Neutrophil (primary cell): ENCODE data around the gene ENTPD5.

Experiments
- H3K27ac ChIP-seq: fragments of 200-600 bp; sonication (generic); 2 replicates; pipeline ENCODE4 v1.5.1; 2016; ENCODE audit warnings: mild to moderate bottlenecking, moderate library complexity
- H3K27me3 ChIP-seq: fragments of 200-600 bp; sonication (generic); 2 replicates; pipeline ENCODE4 v1.6.0; 2016; ENCODE audit warnings: mild to moderate bottlenecking
- H3K36me3 ChIP-seq: fragments of 200-600 bp; sonication (generic); 2 replicates; pipeline ENCODE4 v1.5.1; 2017
- H3K4me1 ChIP-seq, 2 experiments: fragments of 200-600 bp in 1 of 2; sonication (generic) in 1 of 2; 1 replicate in 1 of 2; 2 replicates in 1 of 2; pipeline versions ENCODE4 v1.5.1 to v1.6.1; 2013 to 2016; ENCODE audit warnings: low read depth in 1 of 2, low read length in 1 of 2, mild to moderate bottlenecking in 1 of 2, moderate library complexity in 1 of 2; ENCODE audit not compliant: control insufficient read depth in 1 of 2, insufficient read depth in 1 of 2
- H3K4me3 ChIP-seq, 2 experiments: fragments of 200-600 bp in 1 of 2; sonication (generic) in 1 of 2; 1 replicate in 1 of 2; 2 replicates in 1 of 2; pipeline ENCODE4 v1.5.1; 2013 to 2016; ENCODE audit warnings: low read depth in 1 of 2, low read length in 1 of 2, mild to moderate bottlenecking in 1 of 2, moderate library complexity in 1 of 2
- H3K9me3 ChIP-seq: fragments of 200-600 bp; sonication (generic); 2 replicates; pipeline ENCODE4 v1.5.1; 2016
- TF ChIP-seq, protein P1 (sequence below): fragments of 200-600 bp; sonication (generic); IDR thresholded peaks from 2 replicates; pipeline ENCODE4 v1.5.1; 2016; ENCODE audit warnings: antibody characterized with exemption

The ENTPD5 gene

GRCh38 chr14:74035556-74035955 is 16.5 kb upstream of the ENTPD5 start:
- H3K4me1 ChIP-seq = no peaks in the 10 kb centered on the region
- no peaks in the 10 kb centered on the region for H3K36me3 ChIP-seq
- no peaks in the 10 kb centered on the region for H3K9me3 ChIP-seq
- H3K4me3 ChIP-seq = no peak overlapping the region
- TF ChIP-seq, protein P1, sequence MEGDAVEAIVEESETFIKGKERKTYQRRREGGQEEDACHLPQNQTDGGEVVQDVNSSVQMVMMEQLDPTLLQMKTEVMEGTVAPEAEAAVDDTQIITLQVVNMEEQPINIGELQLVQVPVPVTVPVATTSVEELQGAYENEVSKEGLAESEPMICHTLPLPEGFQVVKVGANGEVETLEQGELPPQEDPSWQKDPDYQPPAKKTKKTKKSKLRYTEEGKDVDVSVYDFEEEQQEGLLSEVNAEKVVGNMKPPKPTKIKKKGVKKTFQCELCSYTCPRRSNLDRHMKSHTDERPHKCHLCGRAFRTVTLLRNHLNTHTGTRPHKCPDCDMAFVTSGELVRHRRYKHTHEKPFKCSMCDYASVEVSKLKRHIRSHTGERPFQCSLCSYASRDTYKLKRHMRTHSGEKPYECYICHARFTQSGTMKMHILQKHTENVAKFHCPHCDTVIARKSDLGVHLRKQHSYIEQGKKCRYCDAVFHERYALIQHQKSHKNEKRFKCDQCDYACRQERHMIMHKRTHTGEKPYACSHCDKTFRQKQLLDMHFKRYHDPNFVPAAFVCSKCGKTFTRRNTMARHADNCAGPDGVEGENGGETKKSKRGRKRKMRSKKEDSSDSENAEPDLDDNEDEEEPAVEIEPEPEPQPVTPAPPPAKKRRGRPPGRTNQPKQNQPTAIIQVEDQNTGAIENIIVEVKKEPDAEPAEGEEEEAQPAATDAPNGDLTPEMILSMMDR = no peak
- H3K27ac ChIP-seq = no peak overlapping the region
- no peaks in the 10 kb centered on the region for H3K27me3 ChIP-seq

GRCh38 chr14:74034572-74034971 is 15.5 kb upstream of the ENTPD5 start:
- no peaks in the 10 kb centered on the region for H3K36me3 ChIP-seq
- H3K4me3 ChIP-seq = no peak overlapping the region
- no peak overlapping the region for H3K27ac ChIP-seq
- TF ChIP-seq, protein P1 = no peak
- no peaks in the 10 kb centered on the region for H3K4me1 ChIP-seq
- no peaks in the 10 kb centered on the region for H3K9me3 ChIP-seq
- no peaks in the 10 kb centered on the region for H3K27me3 ChIP-seq

GRCh38 chr14:74029136-74029535 is 10.0 kb upstream of the ENTPD5 start:
- Histone ChIP-seq H3K9me3 (no peaks in the 10 kb centered on the region), H3K27ac (no peak overlapping the region), H3K4me3 (no peak overlapping the region), H3K36me3 (no peaks in the 10 kb centered on the region), H3K27me3 (no peaks in the 10 kb centered on the region), H3K4me1 (no peaks in the 10 kb centered on the region)
- TF ChIP-seq, protein P1 = no peak

- Histone ChIP-seq H3K4me1 (peaks cover 12 to 16% of the 10 kb centered on the region in 2 experiments), H3K36me3 (no peaks in the 10 kb centered on the region), H3K4me3 (no peak overlapping the region), H3K27me3 (no peaks in the 10 kb centered on the region), H3K27ac (no peak overlapping the region), H3K9me3 (no peaks in the 10 kb centered on the region)
- TF ChIP-seq, protein P1 = no peak
These were observed 3.3 kb upstream of the ENTPD5 start for GRCh38 chr14:74022346-74022745.

GRCh38 chr14:74019408-74020137 is 485 bp upstream of the ENTPD5 start:
- Histone ChIP-seq H3K9me3 (no peaks in the 10 kb centered on the region), H3K36me3 (no peaks in the 10 kb centered on the region), H3K4me3 (peak overlapping the region; percentile 83 to 89), H3K4me1 (peaks cover 16% of the 10 kb centered on the region in 2 experiments), H3K27ac (peak overlapping the region; percentile 75), H3K27me3 (no peaks in the 10 kb centered on the region)
- TF ChIP-seq, protein P1 = no peak
